Gastrocnemius medialis (tissue), 4 donors: ENCODE measurements around the gene MIER2. TPM values are rescaled to one million over a fixed set of nuclear protein-coding genes. Genes with fewer than 3 reads are reported as not detected.
"Not testable (repeated sequence)": the region's sequence is repeated elsewhere in the genome, so short reads cannot be mapped to it uniquely, and the experiment has no call there.

ENCODE experiments used
- ATAC-seq, 2 donors: fragments of 150-250 bp; one replicate each; pipeline ENCODE4 v1.9.1; 2016
- DNase-seq, 2 donors: peaks; one replicate each; pipeline ENCODE4 v3.0.0-alpha.2; 2019
- H3K27ac ChIP-seq, 4 donors: fragments of 200-600 bp; sonication (generic); 1 replicate in 1 of 4; 2 replicates in 3 of 4; pipeline ENCODE4 v1.5.1; 2016 to 2018; ENCODE audit warnings: mild to moderate bottlenecking in 2 of 4, moderate library complexity in 1 of 4
- H3K27me3 ChIP-seq, 3 donors: fragments of 200-600 bp; sonication (generic) in 2 of 3; 1 replicate in 1 of 3; 2 replicates in 2 of 3; pipeline versions ENCODE4 v1.5.1 to v1.6.0; 2016 to 2019; ENCODE audit warnings: mild to moderate bottlenecking in 1 of 3, moderate library complexity in 1 of 3
- H3K36me3 ChIP-seq, 2 donors: fragments of 200-600 bp; sonication (generic) in 1 of 2; one replicate each; pipeline ENCODE4 v1.5.1; 2017 to 2018
- H3K4me1 ChIP-seq, 2 donors: fragments of 200-600 bp; sonication (generic) in 1 of 2; one replicate each; pipeline ENCODE4 v1.5.1; 2016 to 2017; ENCODE audit warnings: mild to moderate bottlenecking in 2 of 2
- H3K4me3 ChIP-seq, 4 donors: fragments of 200-600 bp; sonication (generic) in 3 of 4; 1 replicate in 1 of 4; 2 replicates in 3 of 4; pipeline ENCODE4 v1.5.1; 2016 to 2019; ENCODE audit warnings: mild to moderate bottlenecking in 2 of 4
- H3K9me3 ChIP-seq, 3 donors: fragments of 200-600 bp; sonication (generic) in 2 of 3; 1 replicate in 1 of 3; 2 replicates in 2 of 3; pipeline ENCODE4 v1.5.1; 2016 to 2019
- CTCF ChIP-seq, 5 experiments: fragments of 450-650 bp in 3 of 5; fragments of 200-600 bp in 2 of 5; sonication (generic) in 2 of 5; IDR thresholded peaks in 4 of 5; conservative IDR thresholded peaks in 1 of 5; 1 replicate in 4 of 5; 2 replicates in 1 of 5; pipeline ENCODE4 v1.5.1; 2016 to 2019; ENCODE audit warnings: antibody characterized with exemption in 5 of 5, mild to moderate bottlenecking in 3 of 5, moderate library complexity in 3 of 5
- POLR2A ChIP-seq, 2 donors: fragments of 450-650 bp; IDR thresholded peaks; one replicate each; pipeline ENCODE4 v1.6.1; 2017; ENCODE audit warnings: antibody characterized with exemption in 2 of 2, mild to moderate bottlenecking in 2 of 2, moderate library complexity in 2 of 2
- in situ Hi-C, 4 donors: fragments of 200-750 bp; cut with MboI; loops; one replicate each; pipeline versions ENCODE4 v1.15.0 to v1.8.0; 2017; ENCODE audit warnings: low sequenced_read_pairs in 4 of 4
- intact Hi-C: fragments of 100-400 bp; cut with DNase I; formaldehyde crosslinking; loops from one replicate; pipeline ENCODE4 v1.15.1; 2023; ENCODE audit warnings: low total_unique reads
- total RNA-seq, 4 donors: library from RNA; depleted of rRNA; stranded (reverse); fragments of >200 nt; gene quantifications; one replicate each; pipeline versions ENCODE4 v1.1.0 to v1.2.3, GENCODE V29; 2016

MIER2 gene
- total RNA-seq, 4 donors from 2014 or later = 10.6 to 21.0 (median 16.5) TPM

GRCh38 chr19:383040-383439, 38.4 kb upstream of the MIER2 start:
- no peak for ATAC-seq
- Histone ChIP-seq H3K9me3 (no peaks in the 10 kb centered on the region), H3K4me3 (no peak overlapping the region), H3K27me3 (peaks cover 13 to 20% (median 15%) of the 10 kb centered on the region in 3 donors), H3K27ac (no peak overlapping the region), H3K36me3 (no peaks in the 10 kb centered on the region), H3K4me1 (no peaks in the 10 kb centered on the region)
- intact Hi-C loops = no loop called here
- in situ Hi-C loops = no loop called here
- DNase-seq = no peak
- TF ChIP-seq CTCF (IDR thresholded peaks at IDR 0.05 in 4 of 5, conservative IDR thresholded peaks at IDR 0.05 in 1 of 5) (no peak), POLR2A (IDR thresholded peaks at IDR 0.05) (no peak)

DNA sequence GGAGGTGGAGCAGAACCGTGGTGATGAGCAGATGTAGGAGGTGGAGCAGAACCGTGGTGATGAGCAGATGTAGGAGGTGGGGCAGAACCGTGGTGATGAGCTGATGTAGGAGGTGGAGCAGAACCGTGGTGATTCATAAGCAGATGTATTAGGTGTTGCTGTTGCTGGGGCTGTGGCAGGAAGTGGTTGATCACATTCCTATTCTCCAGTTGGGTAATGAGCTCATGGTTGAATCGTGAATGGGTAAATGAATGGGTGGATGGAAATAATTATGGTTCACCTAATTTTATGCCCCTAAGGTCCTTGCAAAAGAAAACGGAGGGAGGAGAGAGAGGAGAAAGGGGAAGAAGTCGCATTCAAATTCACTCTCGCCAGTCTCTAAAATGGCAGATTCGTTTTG, 38.0 kb upstream of the MIER2 start:
- H3K4me1 ChIP-seq, ATAC-seq, DNase-seq, in situ Hi-C loops, H3K9me3 ChIP-seq, H3K4me3 ChIP-seq, intact Hi-C loops, H3K36me3 ChIP-seq, H3K27ac ChIP-seq: not testable (repeated sequence)
- H3K27me3 ChIP-seq = peaks cover 13 to 18% (median 17%) of the 10 kb centered on the region in 3 donors

DNA sequence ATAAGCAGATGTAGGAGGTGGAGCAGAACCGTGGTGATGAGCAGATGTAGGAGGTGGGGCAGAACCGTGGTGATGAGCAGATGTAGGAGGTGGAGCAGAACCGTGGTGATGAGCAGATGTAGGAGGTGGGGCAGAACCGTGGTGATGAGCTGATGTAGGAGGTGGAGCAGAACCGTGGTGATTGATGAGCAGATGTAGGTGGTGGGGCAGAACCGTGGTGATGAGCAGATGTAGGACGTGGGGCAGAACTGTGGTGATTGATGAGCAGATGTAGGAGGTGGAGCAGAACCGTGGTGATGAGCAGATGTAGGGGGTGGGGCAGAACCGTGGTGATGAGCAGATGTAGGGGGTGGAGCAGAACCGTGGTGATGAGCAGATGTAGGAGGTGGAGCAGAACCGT, 37.3 kb upstream of the MIER2 start:
- in situ Hi-C loops, H3K36me3 ChIP-seq, H3K4me3 ChIP-seq, H3K27ac ChIP-seq, DNase-seq, H3K9me3 ChIP-seq, H3K4me1 ChIP-seq, ATAC-seq, intact Hi-C loops: not testable (repeated sequence)
- H3K27me3 ChIP-seq = peaks cover 13 to 17% (median 17%) of the 10 kb centered on the region in 3 donors

- H3K27ac ChIP-seq, H3K9me3 ChIP-seq, H3K36me3 ChIP-seq, ATAC-seq, H3K4me1 ChIP-seq, H3K4me3 ChIP-seq, intact Hi-C loops, in situ Hi-C loops, DNase-seq: not testable (repeated sequence)
- peaks cover 14 to 18% (median 17%) of the 10 kb centered on the region in 3 donors for H3K27me3 ChIP-seq
Measured at GRCh38 chr19:380618-381219, 36.1 kb upstream of the MIER2 start.

- H3K4me1 ChIP-seq = no peaks in the 10 kb centered on the region
- H3K27me3 ChIP-seq = peaks cover 13 to 22% (median 14%) of the 10 kb centered on the region in 3 donors
- intact Hi-C loops = no loop called here
- TF ChIP-seq POLR2A (IDR thresholded peaks at IDR 0.05) (no peak), CTCF (IDR thresholded peaks at IDR 0.05 in 4 of 5, conservative IDR thresholded peaks at IDR 0.05 in 1 of 5) (no peak)
- H3K9me3 ChIP-seq = no peaks in the 10 kb centered on the region
- no peak for DNase-seq
- H3K27ac ChIP-seq = no peak overlapping the region
- H3K36me3 ChIP-seq = no peaks in the 10 kb centered on the region
- in situ Hi-C loops = no loop called here
- no peak for ATAC-seq
- no peak overlapping the region for H3K4me3 ChIP-seq
Measured at GRCh38 chr19:379796-380195, 35.2 kb upstream of the MIER2 start.

GRCh38 chr19:378706-379105, 34.1 kb upstream of the MIER2 start:
- H3K27me3 ChIP-seq = peaks cover 11 to 27% (median 13%) of the 10 kb centered on the region in 3 donors
- intact Hi-C loops = no loop called here
- no peaks in the 10 kb centered on the region for H3K9me3 ChIP-seq
- in situ Hi-C loops = no loop called here
- ATAC-seq (no peak), DNase-seq (no peak)
- H3K4me3 ChIP-seq = no peak overlapping the region
- H3K4me1 ChIP-seq = no peaks in the 10 kb centered on the region
- TF ChIP-seq CTCF (IDR thresholded peaks at IDR 0.05 in 4 of 5, conservative IDR thresholded peaks at IDR 0.05 in 1 of 5) = no peak
- no peak for TF ChIP-seq POLR2A (IDR thresholded peaks at IDR 0.05)
- H3K36me3 ChIP-seq = no peaks in the 10 kb centered on the region
- H3K27ac ChIP-seq = no peak overlapping the region
